ENCODE measurements around the gene DNAH14. TPM values are rescaled to one million over a fixed set of nuclear protein-coding genes. Genes with fewer than 3 reads are reported as not detected.
"Not testable (repeated sequence)": the region's sequence is repeated elsewhere in the genome, so short reads cannot be mapped to it uniquely, and the experiment has no call there.

Gene DNAH14
- total RNA-seq, 1 experiment from 2014 or later: not detected

DNA sequence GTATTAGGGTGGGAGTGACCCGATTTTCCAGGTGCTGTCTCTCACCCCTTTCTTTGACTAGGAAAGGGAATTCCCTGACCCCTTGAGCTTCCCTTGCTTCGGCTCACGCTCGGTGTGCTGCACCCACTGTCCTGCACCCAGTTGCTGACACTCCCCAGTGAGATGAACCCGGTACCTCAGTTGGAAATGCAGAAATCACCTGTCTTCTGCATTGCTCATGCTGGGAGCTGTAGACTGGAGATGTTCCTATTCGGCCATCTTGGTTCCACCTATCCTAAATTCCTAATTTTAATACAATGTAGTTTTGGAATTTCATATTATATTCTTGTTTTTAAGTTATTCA, 16.8 kb downstream of the DNAH14 start:
- not testable (repeated sequence) for H3K27ac ChIP-seq (ENCODE audit: low read length); H3K27me3 ChIP-seq (ENCODE audit: low read length); H4K20me1 ChIP-seq (ENCODE audit: insufficient read depth, low read depth, low read length); H3K9me3 ChIP-seq (ENCODE audit: low read length); H3K9me2 ChIP-seq (replicated peaks; ENCODE audit: insufficient read depth, low read length); DNase-seq; H3K36me3 ChIP-seq (ENCODE audit: insufficient read depth, low read length); H3K79me2 ChIP-seq (ENCODE audit: low read length); H3K9ac ChIP-seq (ENCODE audit: low read length); H2AFZ ChIP-seq (ENCODE audit: low read length); H3K4me1 ChIP-seq (ENCODE audit: low read length); H3K4me2 ChIP-seq (ENCODE audit: low read depth, low read length, poor library complexity, severe bottlenecking); H3K4me3 ChIP-seq (ENCODE audit: low read length)

DNA sequence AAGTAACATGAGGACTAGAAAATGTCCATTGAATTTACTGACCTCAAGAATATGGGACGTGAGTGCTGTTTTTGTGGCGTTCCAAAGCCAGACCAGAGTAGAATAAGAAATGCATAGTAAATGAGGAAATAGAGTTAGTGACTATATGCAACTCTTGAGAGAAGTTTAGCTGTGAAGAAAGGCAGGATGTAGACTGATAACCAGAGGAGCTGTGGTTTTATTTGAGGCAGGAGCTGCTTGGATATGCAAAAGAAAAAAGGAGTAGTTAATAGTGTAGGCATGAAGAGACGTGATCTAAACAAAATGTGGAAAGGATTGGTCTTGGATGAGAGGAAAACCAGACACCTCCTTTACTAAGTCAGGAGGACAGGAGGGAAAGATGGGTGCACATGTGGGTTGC, 28.2 kb downstream of the DNAH14 start:
- Histone ChIP-seq H3K9me2 (replicated peaks; ENCODE audit: insufficient read depth, low read length) (no peaks in the 10 kb centered on the region), H4K20me1 (ENCODE audit: insufficient read depth, low read depth, low read length) (no peaks in the 10 kb centered on the region), H3K4me2 (ENCODE audit: low read depth, low read length, poor library complexity, severe bottlenecking) (no peak overlapping the region), H3K27ac (ENCODE audit: low read length) (no peak overlapping the region), H3K9ac (ENCODE audit: low read length) (no peak overlapping the region), H3K9me3 (ENCODE audit: low read length) (no peaks in the 10 kb centered on the region), H3K4me3 (ENCODE audit: low read length) (no peak overlapping the region), H2AFZ (ENCODE audit: low read length) (no peak overlapping the region), H3K36me3 (ENCODE audit: insufficient read depth, low read length) (no peaks in the 10 kb centered on the region), H3K79me2 (ENCODE audit: low read length) (no peaks in the 10 kb centered on the region), H3K4me1 (ENCODE audit: low read length) (no peaks in the 10 kb centered on the region), H3K27me3 (ENCODE audit: low read length) (no peaks in the 10 kb centered on the region)
- no peak for DNase-seq

DNA sequence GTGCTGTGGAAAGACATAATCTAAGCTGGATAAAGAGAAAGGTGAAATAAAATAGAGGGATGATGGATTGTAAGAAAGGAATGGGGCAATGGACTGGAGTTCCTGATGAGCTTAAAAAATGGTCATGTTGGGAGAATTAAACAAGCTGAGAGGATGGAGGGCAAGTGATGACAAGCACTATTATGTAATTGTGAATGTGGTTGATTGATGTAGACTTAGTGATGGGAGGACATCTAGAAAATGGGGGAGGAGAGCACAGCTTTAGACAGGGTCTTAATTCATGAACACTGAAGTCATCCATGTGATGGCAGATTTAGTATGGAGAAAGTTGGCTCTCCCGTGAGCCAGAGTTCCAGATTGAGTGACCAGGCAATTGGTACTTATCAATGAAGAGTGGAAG, 29.0 kb downstream of the DNAH14 start:
- no peaks in the 10 kb centered on the region for H3K9me2 ChIP-seq (replicated peaks; ENCODE audit: insufficient read depth, low read length)
- H2AFZ ChIP-seq (ENCODE audit: low read length): no peak overlapping the region
- H3K9ac ChIP-seq (ENCODE audit: low read length): no peak overlapping the region
- H4K20me1 ChIP-seq (ENCODE audit: insufficient read depth, low read depth, low read length): no peaks in the 10 kb centered on the region
- no peaks in the 10 kb centered on the region for H3K4me1 ChIP-seq (ENCODE audit: low read length)
- H3K4me3 ChIP-seq (ENCODE audit: low read length): no peak overlapping the region
- DNase-seq: no peak
- H3K79me2 ChIP-seq (ENCODE audit: low read length): no peaks in the 10 kb centered on the region
- H3K27ac ChIP-seq (ENCODE audit: low read length): no peak overlapping the region
- no peaks in the 10 kb centered on the region for H3K36me3 ChIP-seq (ENCODE audit: insufficient read depth, low read length)
- no peaks in the 10 kb centered on the region for H3K27me3 ChIP-seq (ENCODE audit: low read length)
- no peak overlapping the region for H3K4me2 ChIP-seq (ENCODE audit: low read depth, low read length, poor library complexity, severe bottlenecking)
- H3K9me3 ChIP-seq (ENCODE audit: low read length): no peaks in the 10 kb centered on the region

DNA sequence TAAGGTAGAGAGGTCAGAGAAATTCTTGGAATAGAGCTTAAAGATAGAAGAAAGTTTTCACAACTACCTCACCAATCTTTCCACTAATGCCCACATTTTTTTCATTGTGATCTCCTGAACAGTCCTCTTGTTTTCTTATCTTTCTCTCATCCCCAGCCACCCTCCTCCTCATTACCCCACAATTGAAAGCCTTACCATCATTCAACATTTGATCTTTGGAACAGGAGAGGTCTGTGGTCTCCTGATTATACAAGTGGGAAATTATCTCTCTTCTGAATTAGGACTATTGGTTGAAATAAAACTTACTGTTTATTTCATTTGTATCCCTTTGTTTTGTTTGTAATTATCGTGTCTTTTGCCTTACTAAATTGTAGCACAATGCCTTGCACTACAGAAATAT, 29.6 kb downstream of the DNAH14 start:
- no peaks in the 10 kb centered on the region for H3K27me3 ChIP-seq (ENCODE audit: low read length)
- H3K4me3 ChIP-seq (ENCODE audit: low read length): no peak overlapping the region
- H3K4me2 ChIP-seq (ENCODE audit: low read depth, low read length, poor library complexity, severe bottlenecking): no peak overlapping the region
- no peak overlapping the region for H3K27ac ChIP-seq (ENCODE audit: low read length)
- no peaks in the 10 kb centered on the region for H3K9me2 ChIP-seq (replicated peaks; ENCODE audit: insufficient read depth, low read length)
- H4K20me1 ChIP-seq (ENCODE audit: insufficient read depth, low read depth, low read length): no peaks in the 10 kb centered on the region
- no peaks in the 10 kb centered on the region for H3K79me2 ChIP-seq (ENCODE audit: low read length)
- H3K4me1 ChIP-seq (ENCODE audit: low read length): no peaks in the 10 kb centered on the region
- H3K9me3 ChIP-seq (ENCODE audit: low read length): no peaks in the 10 kb centered on the region
- no peak for DNase-seq
- no peak overlapping the region for H3K9ac ChIP-seq (ENCODE audit: low read length)
- H2AFZ ChIP-seq (ENCODE audit: low read length): no peak overlapping the region
- no peaks in the 10 kb centered on the region for H3K36me3 ChIP-seq (ENCODE audit: insufficient read depth, low read length)

DNA sequence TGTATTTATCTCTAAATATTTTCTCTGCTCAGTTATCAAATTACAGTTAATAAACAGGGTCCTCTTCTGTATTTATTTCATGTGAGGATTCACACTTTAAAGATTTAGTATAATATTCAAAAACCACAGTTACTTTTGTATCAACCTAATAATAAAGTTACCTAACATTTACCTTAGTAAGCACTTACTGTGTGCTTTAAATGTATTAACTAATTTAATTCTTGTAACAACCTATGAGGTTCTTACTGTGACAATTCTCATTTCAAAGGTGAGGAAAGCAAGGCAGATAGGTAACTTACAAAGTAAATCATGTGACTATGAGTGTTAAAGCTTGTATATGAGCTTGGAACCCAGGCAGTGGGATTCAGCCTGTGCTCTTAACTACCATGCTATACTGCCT, 30.2 kb downstream of the DNAH14 start:
- no peaks in the 10 kb centered on the region for H3K36me3 ChIP-seq (ENCODE audit: insufficient read depth, low read length)
- H3K4me2 ChIP-seq (ENCODE audit: low read depth, low read length, poor library complexity, severe bottlenecking): no peak overlapping the region
- H4K20me1 ChIP-seq (ENCODE audit: insufficient read depth, low read depth, low read length): no peaks in the 10 kb centered on the region
- H3K9me2 ChIP-seq (replicated peaks; ENCODE audit: insufficient read depth, low read length): no peaks in the 10 kb centered on the region
- DNase-seq: no peak
- no peaks in the 10 kb centered on the region for H3K9me3 ChIP-seq (ENCODE audit: low read length)
- no peaks in the 10 kb centered on the region for H3K4me1 ChIP-seq (ENCODE audit: low read length)
- no peaks in the 10 kb centered on the region for H3K27me3 ChIP-seq (ENCODE audit: low read length)
- no peak overlapping the region for H3K4me3 ChIP-seq (ENCODE audit: low read length)
- no peaks in the 10 kb centered on the region for H3K79me2 ChIP-seq (ENCODE audit: low read length)
- no peak overlapping the region for H2AFZ ChIP-seq (ENCODE audit: low read length)
- H3K9ac ChIP-seq (ENCODE audit: low read length): no peak overlapping the region
- no peak overlapping the region for H3K27ac ChIP-seq (ENCODE audit: low read length)

DNA sequence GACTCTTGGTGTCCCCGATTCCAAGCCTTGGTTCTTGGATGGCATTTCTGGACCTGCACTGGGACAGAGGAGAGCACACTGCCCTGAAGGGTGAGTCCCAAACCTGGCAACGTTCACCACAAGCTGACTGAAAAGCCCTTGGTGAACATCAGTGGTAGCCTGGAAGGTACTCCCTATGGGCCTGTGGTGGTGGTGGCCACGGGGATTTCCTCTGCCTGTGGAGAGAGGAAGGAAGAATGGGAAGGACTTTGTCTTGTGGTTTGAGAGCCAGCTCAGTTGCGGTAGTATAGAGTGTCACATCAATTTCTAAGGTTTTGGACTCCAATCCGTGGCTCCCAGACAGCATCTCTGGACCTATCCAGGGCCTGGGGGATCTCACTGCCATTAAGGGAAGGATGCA, 50.7 kb downstream of the DNAH14 start:
- Histone ChIP-seq H3K79me2 (ENCODE audit: low read length) (no peaks in the 10 kb centered on the region), H3K36me3 (ENCODE audit: insufficient read depth, low read length) (no peaks in the 10 kb centered on the region), H2AFZ (ENCODE audit: low read length) (no peak overlapping the region), H3K27me3 (ENCODE audit: low read length) (no peaks in the 10 kb centered on the region), H3K27ac (ENCODE audit: low read length) (no peak overlapping the region), H3K4me3 (ENCODE audit: low read length) (no peak overlapping the region), H3K4me1 (ENCODE audit: low read length) (no peaks in the 10 kb centered on the region), H3K9ac (ENCODE audit: low read length) (no peak overlapping the region), H4K20me1 (ENCODE audit: insufficient read depth, low read depth, low read length) (no peaks in the 10 kb centered on the region), H3K9me2 (replicated peaks; ENCODE audit: insufficient read depth, low read length) (no peaks in the 10 kb centered on the region), H3K9me3 (ENCODE audit: low read length) (no peaks in the 10 kb centered on the region), H3K4me2 (ENCODE audit: low read depth, low read length, poor library complexity, severe bottlenecking) (no peak overlapping the region)
- no peak for DNase-seq

DNA sequence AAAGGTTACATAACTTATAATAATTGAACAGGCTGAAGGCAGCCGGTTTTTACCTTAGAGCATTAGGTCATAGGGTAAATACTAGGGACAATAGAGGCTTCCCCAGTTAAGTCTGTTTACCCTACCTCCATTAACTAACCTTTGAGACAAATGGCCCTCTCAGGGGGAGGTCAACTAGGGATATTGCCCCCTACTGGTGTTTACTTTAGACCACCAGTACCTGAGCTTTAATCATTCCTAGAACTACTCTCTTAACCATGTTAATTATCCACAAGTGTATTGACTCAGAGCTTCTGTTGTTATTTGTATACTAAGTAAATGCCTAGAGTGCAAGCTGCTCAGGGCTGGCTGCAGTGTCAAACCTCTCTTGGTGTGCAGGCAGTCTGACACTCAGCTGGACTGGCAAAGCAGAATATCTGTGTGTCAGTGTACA, 52.5 kb downstream of the DNAH14 start:
- DNase-seq; H3K4me2 ChIP-seq (ENCODE audit: low read depth, low read length, poor library complexity, severe bottlenecking); H3K79me2 ChIP-seq (ENCODE audit: low read length); H3K36me3 ChIP-seq (ENCODE audit: insufficient read depth, low read length); H3K9me2 ChIP-seq (replicated peaks; ENCODE audit: insufficient read depth, low read length); H3K4me1 ChIP-seq (ENCODE audit: low read length); H3K9ac ChIP-seq (ENCODE audit: low read length); H2AFZ ChIP-seq (ENCODE audit: low read length); H3K27ac ChIP-seq (ENCODE audit: low read length); H3K27me3 ChIP-seq (ENCODE audit: low read length); H3K9me3 ChIP-seq (ENCODE audit: low read length); H3K4me3 ChIP-seq (ENCODE audit: low read length); H4K20me1 ChIP-seq (ENCODE audit: insufficient read depth, low read depth, low read length): not testable (repeated sequence)

DNA sequence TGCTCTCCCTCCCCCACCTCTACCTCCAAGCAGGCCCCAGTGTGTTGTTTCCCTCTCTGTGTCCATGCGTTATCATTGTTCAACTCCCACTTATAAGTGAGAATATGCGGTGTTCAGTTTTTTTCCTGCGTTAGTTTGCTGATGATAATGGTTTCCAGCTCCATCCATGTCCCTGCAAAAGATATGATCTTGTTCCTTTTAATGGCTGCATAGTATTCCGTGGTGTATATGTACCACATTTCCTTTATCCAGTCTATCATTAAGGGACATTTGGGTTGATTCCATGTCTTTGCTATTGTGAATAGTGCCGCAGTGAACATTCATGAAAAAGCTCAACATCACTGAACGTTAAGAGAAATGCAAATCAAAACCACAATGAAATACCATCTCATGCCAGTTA, 58.6 kb downstream of the DNAH14 start:
- DNase-seq: no peak
- Histone ChIP-seq H3K27me3 (ENCODE audit: low read length) (no peaks in the 10 kb centered on the region), H3K9me2 (replicated peaks; ENCODE audit: insufficient read depth, low read length) (no peaks in the 10 kb centered on the region), H4K20me1 (ENCODE audit: insufficient read depth, low read depth, low read length) (no peaks in the 10 kb centered on the region), H3K4me3 (ENCODE audit: low read length) (no peak overlapping the region), H3K4me2 (ENCODE audit: low read depth, low read length, poor library complexity, severe bottlenecking) (no peak overlapping the region), H3K27ac (ENCODE audit: low read length) (no peak overlapping the region), H3K36me3 (ENCODE audit: insufficient read depth, low read length) (no peaks in the 10 kb centered on the region), H3K79me2 (ENCODE audit: low read length) (no peaks in the 10 kb centered on the region), H2AFZ (ENCODE audit: low read length) (no peak overlapping the region), H3K9me3 (ENCODE audit: low read length) (no peaks in the 10 kb centered on the region), H3K9ac (ENCODE audit: low read length) (no peak overlapping the region), H3K4me1 (ENCODE audit: low read length) (no peaks in the 10 kb centered on the region)

DNA sequence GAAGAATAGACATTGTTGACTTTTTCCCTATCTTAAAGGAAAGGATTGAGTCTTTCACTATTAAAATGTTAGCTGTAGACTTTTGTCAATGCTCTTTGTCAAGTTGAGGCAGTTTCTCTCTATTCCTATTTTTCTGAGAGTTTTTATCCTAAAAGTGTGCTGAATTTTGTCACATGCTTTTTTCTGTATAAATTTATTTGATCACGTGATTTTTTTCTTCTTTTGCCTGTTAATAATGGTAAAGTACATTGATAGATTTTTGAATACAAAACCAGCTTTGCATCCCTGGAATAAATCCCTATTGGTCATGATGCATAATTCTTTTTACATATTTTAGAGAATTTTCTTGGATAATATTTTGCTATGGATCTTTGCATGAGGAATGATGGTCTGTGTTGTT, 60.1 kb downstream of the DNAH14 start:
- Histone ChIP-seq H2AFZ (ENCODE audit: low read length) (no peak overlapping the region), H3K27ac (ENCODE audit: low read length) (no peak overlapping the region), H4K20me1 (ENCODE audit: insufficient read depth, low read depth, low read length) (no peaks in the 10 kb centered on the region), H3K36me3 (ENCODE audit: insufficient read depth, low read length) (no peaks in the 10 kb centered on the region), H3K79me2 (ENCODE audit: low read length) (no peaks in the 10 kb centered on the region), H3K9ac (ENCODE audit: low read length) (no peak overlapping the region), H3K4me3 (ENCODE audit: low read length) (no peak overlapping the region), H3K9me3 (ENCODE audit: low read length) (no peaks in the 10 kb centered on the region), H3K27me3 (ENCODE audit: low read length) (no peaks in the 10 kb centered on the region), H3K9me2 (replicated peaks; ENCODE audit: insufficient read depth, low read length) (no peaks in the 10 kb centered on the region), H3K4me1 (ENCODE audit: low read length) (no peaks in the 10 kb centered on the region), H3K4me2 (ENCODE audit: low read depth, low read length, poor library complexity, severe bottlenecking) (no peak overlapping the region)
- no peak for DNase-seq

Data from Karpas-422 (cell line).